ENCODE results near the gene BDKRB1.

BDKRB1 gene

GRCh38 chr14:96255501-96256366 is at the start of gene BDKRB1:
Gene BDKRB1 (plus strand): TSS chr14:96256210. CDS start chr14:96263683, 7,473 bp downstream.
- no peak within 1 kb of the TSS for H3K27ac ChIP-seq (ENCODE audit: low read depth, low read length)
- H3K4me1 ChIP-seq (ENCODE audit: control insufficient read depth, insufficient read depth, low read length): peaks cover 14% of the 10 kb centered on the region
- H3K36me3 ChIP-seq (ENCODE audit: control insufficient read depth, insufficient read depth, low read length): no peaks in the 10 kb centered on the region
- no peak within 1 kb of the TSS for H3K4me3 ChIP-seq (ENCODE audit: low read depth, low read length)
- peaks cover 3% of the 10 kb centered on the region; the same call in 1 of the 2 replicates for H3K9me3 ChIP-seq (ENCODE audit: control insufficient read depth, insufficient read depth, low read depth, low read length)
- H3K27me3 ChIP-seq (ENCODE audit: control insufficient read depth, insufficient read depth, low read length): no peaks in the 10 kb centered on the region
- no peak within 1 kb of the TSS for H3K9ac ChIP-seq (ENCODE audit: low read length)

- no peak overlapping the region for H3K4me3 ChIP-seq (ENCODE audit: low read depth, low read length)
- no peak overlapping the region for H3K27ac ChIP-seq (ENCODE audit: low read depth, low read length)
- H3K4me1 ChIP-seq (ENCODE audit: control insufficient read depth, insufficient read depth, low read length): peaks cover 22% of the 10 kb centered on the region
- no peaks in the 10 kb centered on the region for H3K36me3 ChIP-seq (ENCODE audit: control insufficient read depth, insufficient read depth, low read length)
- H3K27me3 ChIP-seq (ENCODE audit: control insufficient read depth, insufficient read depth, low read length): peaks cover 20% of the 10 kb centered on the region; the same call in 1 of the 2 replicates
- H3K9me3 ChIP-seq (ENCODE audit: control insufficient read depth, insufficient read depth, low read depth, low read length): peaks cover under 1% of the 10 kb centered on the region; the same call in 1 of the 2 replicates
- no peak overlapping the region for H3K9ac ChIP-seq (ENCODE audit: low read length)
Observed at GRCh38 chr14:96206461-96206860, 49.5 kb upstream of the BDKRB1 start.

GRCh38 chr14:96207686-96208085 is 48.3 kb upstream of the BDKRB1 start:
- H3K9me3 ChIP-seq (ENCODE audit: control insufficient read depth, insufficient read depth, low read depth, low read length): peaks cover 11% of the 10 kb centered on the region
- no peak overlapping the region for H3K4me3 ChIP-seq (ENCODE audit: low read depth, low read length)
- peaks cover 22% of the 10 kb centered on the region for H3K4me1 ChIP-seq (ENCODE audit: control insufficient read depth, insufficient read depth, low read length)
- H3K36me3 ChIP-seq (ENCODE audit: control insufficient read depth, insufficient read depth, low read length): no peaks in the 10 kb centered on the region
- H3K27me3 ChIP-seq (ENCODE audit: control insufficient read depth, insufficient read depth, low read length): peaks cover 20% of the 10 kb centered on the region; the same call in 1 of the 2 replicates
- no peak overlapping the region for H3K9ac ChIP-seq (ENCODE audit: low read length)
- no peak overlapping the region for H3K27ac ChIP-seq (ENCODE audit: low read depth, low read length)

GRCh38 chr14:96208739-96209138 is 47.3 kb upstream of the BDKRB1 start:
- peaks cover 22% of the 10 kb centered on the region for H3K4me1 ChIP-seq (ENCODE audit: control insufficient read depth, insufficient read depth, low read length)
- H3K9ac ChIP-seq (ENCODE audit: low read length): no peak overlapping the region
- H3K4me3 ChIP-seq (ENCODE audit: low read depth, low read length): no peak overlapping the region
- H3K9me3 ChIP-seq (ENCODE audit: control insufficient read depth, insufficient read depth, low read depth, low read length): peaks cover 11% of the 10 kb centered on the region
- H3K27ac ChIP-seq (ENCODE audit: low read depth, low read length): no peak overlapping the region
- H3K36me3 ChIP-seq (ENCODE audit: control insufficient read depth, insufficient read depth, low read length): no peaks in the 10 kb centered on the region
- peaks cover 16% of the 10 kb centered on the region; the same call in 1 of the 2 replicates for H3K27me3 ChIP-seq (ENCODE audit: control insufficient read depth, insufficient read depth, low read length)

- Histone ChIP-seq H3K27me3 (ENCODE audit: control insufficient read depth, insufficient read depth, low read length) (no peaks in the 10 kb centered on the region), H3K4me1 (ENCODE audit: control insufficient read depth, insufficient read depth, low read length) (no peaks in the 10 kb centered on the region), H3K4me3 (ENCODE audit: low read depth, low read length) (no peak overlapping the region), H3K9me3 (ENCODE audit: control insufficient read depth, insufficient read depth, low read depth, low read length) (peaks cover 11% of the 10 kb centered on the region), H3K27ac (ENCODE audit: low read depth, low read length) (no peak overlapping the region), H3K36me3 (ENCODE audit: control insufficient read depth, insufficient read depth, low read length) (no peaks in the 10 kb centered on the region), H3K9ac (ENCODE audit: low read length) (no peak overlapping the region)
Observed at GRCh38 chr14:96212140-96212539, 43.9 kb upstream of the BDKRB1 start.

- Histone ChIP-seq H3K4me3 (ENCODE audit: low read depth, low read length) (no peak overlapping the region), H3K4me1 (ENCODE audit: control insufficient read depth, insufficient read depth, low read length) (no peaks in the 10 kb centered on the region), H3K27ac (ENCODE audit: low read depth, low read length) (no peak overlapping the region)
Observed at GRCh38 chr14:96212896-96213295, 43.1 kb upstream of the BDKRB1 start.

GRCh38 chr14:96213871-96214465 is 42.0 kb upstream of the BDKRB1 start:
- no peaks in the 10 kb centered on the region for H3K36me3 ChIP-seq (ENCODE audit: control insufficient read depth, insufficient read depth, low read length)
- no peak overlapping the region for H3K27ac ChIP-seq (ENCODE audit: low read depth, low read length)
- no peak overlapping the region for H3K4me3 ChIP-seq (ENCODE audit: low read depth, low read length)
- H3K27me3 ChIP-seq (ENCODE audit: control insufficient read depth, insufficient read depth, low read length): no peaks in the 10 kb centered on the region
- H3K4me1 ChIP-seq (ENCODE audit: control insufficient read depth, insufficient read depth, low read length): no peaks in the 10 kb centered on the region
- peaks cover 11% of the 10 kb centered on the region for H3K9me3 ChIP-seq (ENCODE audit: control insufficient read depth, insufficient read depth, low read depth, low read length)
- H3K9ac ChIP-seq (ENCODE audit: low read length): no peak overlapping the region

More at GRCh38 chr14:96212896-96213295, 43.1 kb upstream of the BDKRB1 start:
- Histone ChIP-seq H3K9me3 (ENCODE audit: control insufficient read depth, insufficient read depth, low read depth, low read length) (peaks cover 11% of the 10 kb centered on the region), H3K27me3 (ENCODE audit: control insufficient read depth, insufficient read depth, low read length) (no peaks in the 10 kb centered on the region), H3K36me3 (ENCODE audit: control insufficient read depth, insufficient read depth, low read length) (no peaks in the 10 kb centered on the region), H3K9ac (ENCODE audit: low read length) (no peak overlapping the region)

GRCh38 chr14:96214793-96215192 is 41.2 kb upstream of the BDKRB1 start:
- H3K4me1 ChIP-seq (ENCODE audit: control insufficient read depth, insufficient read depth, low read length): no peaks in the 10 kb centered on the region
- peaks cover 11% of the 10 kb centered on the region for H3K9me3 ChIP-seq (ENCODE audit: control insufficient read depth, insufficient read depth, low read depth, low read length)
- H3K9ac ChIP-seq (ENCODE audit: low read length): no peak overlapping the region
- H3K36me3 ChIP-seq (ENCODE audit: control insufficient read depth, insufficient read depth, low read length): no peaks in the 10 kb centered on the region
- no peak overlapping the region for H3K27ac ChIP-seq (ENCODE audit: low read depth, low read length)
- H3K4me3 ChIP-seq (ENCODE audit: low read depth, low read length): no peak overlapping the region
- no peaks in the 10 kb centered on the region for H3K27me3 ChIP-seq (ENCODE audit: control insufficient read depth, insufficient read depth, low read length)

- no peak overlapping the region for H3K4me3 ChIP-seq (ENCODE audit: low read depth, low read length)
- no peaks in the 10 kb centered on the region for H3K36me3 ChIP-seq (ENCODE audit: control insufficient read depth, insufficient read depth, low read length)
- no peaks in the 10 kb centered on the region for H3K4me1 ChIP-seq (ENCODE audit: control insufficient read depth, insufficient read depth, low read length)
- H3K27me3 ChIP-seq (ENCODE audit: control insufficient read depth, insufficient read depth, low read length): no peaks in the 10 kb centered on the region
- no peak overlapping the region for H3K27ac ChIP-seq (ENCODE audit: low read depth, low read length)
- H3K9me3 ChIP-seq (ENCODE audit: control insufficient read depth, insufficient read depth, low read depth, low read length): peaks cover 11% of the 10 kb centered on the region
- no peak overlapping the region for H3K9ac ChIP-seq (ENCODE audit: low read length)
Observed at GRCh38 chr14:96215452-96216244, 40.4 kb upstream of the BDKRB1 start.

GRCh38 chr14:96216627-96217026 is 39.4 kb upstream of the BDKRB1 start:
- H3K4me3 ChIP-seq (ENCODE audit: low read depth, low read length): no peak overlapping the region
- H3K27ac ChIP-seq (ENCODE audit: low read depth, low read length): no peak overlapping the region
- H3K9me3 ChIP-seq (ENCODE audit: control insufficient read depth, insufficient read depth, low read depth, low read length): peaks cover 10% of the 10 kb centered on the region
- no peaks in the 10 kb centered on the region for H3K36me3 ChIP-seq (ENCODE audit: control insufficient read depth, insufficient read depth, low read length)
- no peaks in the 10 kb centered on the region for H3K27me3 ChIP-seq (ENCODE audit: control insufficient read depth, insufficient read depth, low read length)
- H3K9ac ChIP-seq (ENCODE audit: low read length): no peak overlapping the region
- no peaks in the 10 kb centered on the region for H3K4me1 ChIP-seq (ENCODE audit: control insufficient read depth, insufficient read depth, low read length)

Data from HUES6 (cell line).